ENCODE data around the gene HBEGF. TPM values are rescaled to one million over a fixed set of nuclear protein-coding genes. Genes with fewer than 3 reads are reported as not detected.
"Not testable (repeated sequence)": the region's sequence is repeated elsewhere in the genome, so short reads cannot be mapped to it uniquely, and the experiment has no call there.

Gene HBEGF
- total and polyA plus RNA-seq, 2 donors (not counting 1 experiment from before 2014, with no cell fraction given): 1.8 to 10.3 TPM

GRCh38 chr5:140345919-140346347, 470 bp downstream of the HBEGF start:
- Histone ChIP-seq H3K4me2 (ENCODE audit: extremely low read depth, insufficient read depth, low read length) (peak overlapping the region; percentile 89), H3K4me3 (replicated peaks in 1 of 4; ENCODE audit: control extremely low read depth in 1 of 4, insufficient read depth in 1 of 4, low read depth in 3 of 4, low read length in 4 of 4) (peak overlapping the region; percentile 59 to 86 (median 71)), H3K9ac (ENCODE audit: insufficient read depth, low read length) (peak overlapping the region; percentile 67), H3K36me3 (ENCODE audit: control insufficient read depth, insufficient read depth, low read length) (peaks cover 3% of the 10 kb centered on the region), H3K4me1 (ENCODE audit: control insufficient read depth, extremely low read depth, insufficient read depth, low read length) (peaks cover 20% of the 10 kb centered on the region), H2AFZ (ENCODE audit: low read length) (peak overlapping the region; percentile 11), H3K9me3 (ENCODE audit: control insufficient read depth, insufficient read depth, low read depth, low read length) (no peaks in the 10 kb centered on the region), H3K27ac (ENCODE audit: insufficient read depth, low read length) (peak overlapping the region; percentile 18), H3K27me3 (ENCODE audit: control insufficient read depth, insufficient read depth, low read length) (no peaks in the 10 kb centered on the region), H3K79me2 (ENCODE audit: control insufficient read depth, insufficient read depth, low read length) (peaks cover 22% of the 10 kb centered on the region), H4K20me1 (ENCODE audit: control insufficient read depth, extremely low read depth, insufficient read depth, low read length) (no peaks in the 10 kb centered on the region)
- peak; percentile 58 to 69 for DNase-seq (ENCODE audit: low read depth in 2 of 2)
- TF ChIP-seq EZH2 (IDR thresholded peaks at IDR 0.05; ENCODE audit: low read length, missing control alignments) (no peak), CTCF (conservative IDR thresholded peaks at IDR 0.05 in 1 of 2, IDR thresholded peaks at IDR 0.05 in 1 of 2; ENCODE audit: low read depth in 1 of 2, low read length in 2 of 2) (peak; percentile 41 to 43)

DNA sequence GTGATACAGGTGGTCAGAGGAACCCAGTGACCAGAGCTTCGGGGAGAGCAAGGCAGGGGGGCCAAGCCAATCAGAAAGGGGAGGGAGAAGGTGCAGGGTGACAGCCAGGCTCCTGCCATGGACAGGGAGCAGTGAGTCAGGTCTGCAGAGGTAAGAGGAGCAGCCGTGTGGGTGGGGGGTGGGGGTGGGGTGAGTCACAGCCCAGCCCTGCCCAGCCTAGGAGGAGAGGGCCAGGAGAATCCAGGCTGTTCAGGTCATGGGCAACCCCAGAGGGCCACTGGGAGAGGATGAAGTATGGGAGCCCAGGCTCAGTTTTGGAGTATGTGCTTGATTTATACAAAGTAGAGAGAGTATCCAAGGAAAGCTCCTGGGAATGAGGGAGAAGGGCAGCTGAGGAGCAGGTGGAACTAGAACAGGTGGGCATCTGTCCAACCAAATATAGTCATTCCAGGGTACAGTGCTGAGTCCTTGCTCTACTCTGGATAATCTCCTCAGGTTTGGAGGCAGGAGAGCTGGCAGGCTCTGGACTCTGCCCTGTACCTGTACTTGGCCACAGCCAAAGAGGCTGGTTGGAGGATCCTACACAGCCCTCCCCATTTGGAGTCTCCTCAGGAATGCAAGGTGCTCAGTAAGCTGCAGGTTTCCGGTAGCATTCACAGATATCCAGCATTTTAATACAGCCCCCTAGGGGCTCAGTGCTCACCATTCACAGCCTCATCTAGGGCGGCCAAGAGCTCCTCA, 1.6 kb downstream of the HBEGF start:
- peak overlapping the region; percentile 89 for H3K4me2 ChIP-seq (ENCODE audit: extremely low read depth, insufficient read depth, low read length)
- DNase-seq (ENCODE audit: low read depth in 2 of 2): peak in 1 of 2 donors; percentile 66
- no peaks in the 10 kb centered on the region for H3K27me3 ChIP-seq (ENCODE audit: control insufficient read depth, insufficient read depth, low read length)
- peaks cover 20% of the 10 kb centered on the region for H3K4me1 ChIP-seq (ENCODE audit: control insufficient read depth, extremely low read depth, insufficient read depth, low read length)
- no peak overlapping the region for H2AFZ ChIP-seq (ENCODE audit: low read length)
- no peak overlapping the region for H3K27ac ChIP-seq (ENCODE audit: insufficient read depth, low read length)
- H3K79me2 ChIP-seq (ENCODE audit: control insufficient read depth, insufficient read depth, low read length): peaks cover 22% of the 10 kb centered on the region
- peaks cover 3% of the 10 kb centered on the region for H3K36me3 ChIP-seq (ENCODE audit: control insufficient read depth, insufficient read depth, low read length)
- H3K9me3 ChIP-seq (ENCODE audit: control insufficient read depth, insufficient read depth, low read depth, low read length): no peaks in the 10 kb centered on the region
- peak overlapping the region in 3 of 4 experiments; percentile 69 to 86 (median 73) for H3K4me3 ChIP-seq (replicated peaks in 1 of 4; ENCODE audit: control extremely low read depth in 1 of 4, insufficient read depth in 1 of 4, low read depth in 3 of 4, low read length in 4 of 4)
- H4K20me1 ChIP-seq (ENCODE audit: control insufficient read depth, extremely low read depth, insufficient read depth, low read length): no peaks in the 10 kb centered on the region
- TF ChIP-seq CTCF (conservative IDR thresholded peaks at IDR 0.05 in 1 of 2, IDR thresholded peaks at IDR 0.05 in 1 of 2; ENCODE audit: low read depth in 1 of 2, low read length in 2 of 2) (no peak), EZH2 (IDR thresholded peaks at IDR 0.05; ENCODE audit: low read length, missing control alignments) (no peak)
- H3K9ac ChIP-seq (ENCODE audit: insufficient read depth, low read length): no peak overlapping the region

- H3K4me3 ChIP-seq (replicated peaks in 1 of 4; ENCODE audit: control extremely low read depth in 1 of 4, insufficient read depth in 1 of 4, low read depth in 3 of 4, low read length in 4 of 4); H4K20me1 ChIP-seq (ENCODE audit: control insufficient read depth, extremely low read depth, insufficient read depth, low read length); H3K27ac ChIP-seq (ENCODE audit: insufficient read depth, low read length); H2AFZ ChIP-seq (ENCODE audit: low read length); H3K36me3 ChIP-seq (ENCODE audit: control insufficient read depth, insufficient read depth, low read length); H3K27me3 ChIP-seq (ENCODE audit: control insufficient read depth, insufficient read depth, low read length); DNase-seq (ENCODE audit: low read depth in 2 of 2); H3K4me2 ChIP-seq (ENCODE audit: extremely low read depth, insufficient read depth, low read length); H3K9ac ChIP-seq (ENCODE audit: insufficient read depth, low read length); H3K9me3 ChIP-seq (ENCODE audit: control insufficient read depth, insufficient read depth, low read depth, low read length): not testable (repeated sequence)
- Histone ChIP-seq H3K4me1 (ENCODE audit: control insufficient read depth, extremely low read depth, insufficient read depth, low read length) (peaks cover 22% of the 10 kb centered on the region), H3K79me2 (ENCODE audit: control insufficient read depth, insufficient read depth, low read length) (peaks cover 22% of the 10 kb centered on the region)
Measured at GRCh38 chr5:140343849-140344248, 2.6 kb downstream of the HBEGF start.
